K562 (cell line): ENCODE results near the gene SLC16A5. TPM values are rescaled to one million over a fixed set of nuclear protein-coding genes. Genes with fewer than 3 reads are reported as not detected.

Experiments
- CSDE1 ChIP-seq, 2 experiments: fragments of 450-650 bp; IDR thresholded peaks; 2 replicates each; pipeline ENCODE4 v1.6.1; 2016; ENCODE audit warnings: mild to moderate bottlenecking in 1 of 2
- GATA2 ChIP-seq: sonication (generic); formaldehyde crosslinking; IDR thresholded peaks from 2 replicates; pipeline ENCODE4 v1.4.0; 2020; ENCODE audit warnings: mild to moderate bottlenecking, missing genetic modification reagents
- KDM1A ChIP-seq, 2 experiments: fragments of 450-650 bp; IDR thresholded peaks; 2 replicates each; pipeline ENCODE4 v1.6.1; 2016; ENCODE audit warnings: mild to moderate bottlenecking in 2 of 2
- MIER1 ChIP-seq: fragments of 450-650 bp; IDR thresholded peaks from 2 replicates; pipeline ENCODE4 v1.6.1; 2016; ENCODE audit warnings: antibody characterized with exemption, mild to moderate bottlenecking, low read depth
- NCOA4 ChIP-seq: fragments of 450-650 bp; IDR thresholded peaks from 2 replicates; pipeline ENCODE4 v1.6.1; 2018; ENCODE audit warnings: mild to moderate bottlenecking; ENCODE audit not compliant: partially characterized antibody
- PATZ1 ChIP-seq: fragments of 250-450 bp; sonication (Bioruptor Pico); IDR thresholded peaks from 2 replicates; pipeline ENCODE4 v1.5.0; 2020; ENCODE audit warnings: mild to moderate bottlenecking, borderline replicate concordance
- RAD51 ChIP-seq: fragments of 450-650 bp; IDR thresholded peaks from 2 replicates; pipeline ENCODE4 v1.7.1; 2016; ENCODE audit warnings: low read depth, mild to moderate bottlenecking, borderline replicate concordance
- RBM39 ChIP-seq: fragments of 200-400 bp; formaldehyde crosslinking; optimal IDR thresholded peaks from 2 replicates; pipeline ENCODE3; 2018; ENCODE audit warnings: low read depth, low read length
- RNF219 ChIP-seq: fragments of 250-450 bp; sonication (Bioruptor Pico); IDR thresholded peaks from 2 replicates; pipeline ENCODE4 v1.5.0; 2022; ENCODE audit warnings: mild to moderate bottlenecking
- SETDB1 ChIP-seq: IDR thresholded peaks from one replicate; pipeline ENCODE4 v1.6.1; 2012; ENCODE audit warnings: low read length, control low read depth, inconsistent platforms
- SIN3A ChIP-seq, 2 experiments: fragments of 150-350 bp in 1 of 2; IDR thresholded peaks; 2 replicates each; pipeline ENCODE4 v1.6.1; 2011 to 2016; ENCODE audit warnings: borderline replicate concordance in 2 of 2, low read depth in 2 of 2, low read length in 2 of 2, mild to moderate bottlenecking in 2 of 2, moderate library complexity in 2 of 2; ENCODE audit not compliant: control insufficient read depth in 1 of 2
- SRF ChIP-seq, 2 experiments: fragments of 250-450, 450-650 bp in 1 of 2; sonication (Bioruptor Pico) in 1 of 2; sonication (generic) in 1 of 2; formaldehyde crosslinking; IDR thresholded peaks; 2 replicates each; pipeline versions ENCODE4 v1.5.0 to v1.5.1; 2020 to 2022; ENCODE audit warnings: mild to moderate bottlenecking in 1 of 2, missing genetic modification reagents in 1 of 2
- TRIM28 ChIP-seq: fragments of 450-650 bp; IDR thresholded peaks from 2 replicates; pipeline ENCODE4 v1.6.1; 2017
- UBTF ChIP-seq, 2 experiments: IDR thresholded peaks; 2 replicates each; pipeline ENCODE4 v1.6.1; 2012; ENCODE audit warnings: improper control_type of control experiment in 2 of 2, low read depth in 2 of 2, low read length in 2 of 2, borderline replicate concordance in 1 of 2
- ZBTB5 ChIP-seq: fragments of 450-650 bp; IDR thresholded peaks from 2 replicates; pipeline ENCODE4 v1.6.1; 2017; ENCODE audit warnings: antibody characterized with exemption
- ZNF12 ChIP-seq: sonication (generic); formaldehyde crosslinking; IDR thresholded peaks from 2 replicates; pipeline ENCODE4 v1.4.0; 2020; ENCODE audit warnings: mild to moderate bottlenecking, missing genetic modification reagents
- ZNF165 ChIP-seq: fragments of 250-450 bp; sonication (Bioruptor Pico); IDR thresholded peaks from 2 replicates; pipeline ENCODE4 v1.4.0; 2020; ENCODE audit warnings: borderline replicate concordance
- ZNF174 ChIP-seq: fragments of 250-450 bp; sonication (Bioruptor Pico); IDR thresholded peaks from 2 replicates; pipeline ENCODE4 v1.4.0; 2020; ENCODE audit warnings: mild to moderate bottlenecking
- ZNF780A ChIP-seq: fragments of 250-450 bp; sonication (Bioruptor Pico); IDR thresholded peaks from 2 replicates; pipeline ENCODE4 v1.5.0; 2021; ENCODE audit warnings: mild to moderate bottlenecking
- polyA plus RNA-seq, 8 experiments: library from polyadenylated mRNA; depleted of rRNA in 4 of 8; stranded (reverse) in 5 of 8; unstranded in 3 of 8; fragments of >200 nt; fragmentation: Nextera tagmentation in 2 of 8; fragmentation: Illumina TruSeq in 1 of 8; extraction: Ambion mirVana in 2 of 8; extraction: Trizol in 1 of 8; gene quantifications; 2 replicates each; pipeline versions ENCODE4 v1.2.1 to v1.2.3, GENCODE V29; 2011 to 2014; ENCODE audit warnings: inconsistent platforms in 1 of 8, missing spikeins in 1 of 8
- total RNA-seq, 7 experiments: library from RNA; depleted of rRNA in 6 of 7; stranded (reverse); fragments of >200 nt in 6 of 7; fragmentation: Illumina TruSeq in 2 of 7; extraction: Trizol in 2 of 7; gene quantifications; 2 replicates each; pipeline versions ENCODE4 v1.2.1 to v1.2.3, GENCODE V29; 2011 to 2021; ENCODE audit warnings: low replicate concordance in 1 of 7

Gene SLC16A5
- total and polyA plus RNA-seq, 9 of the 15 experiments (the other 6 are each of a cell fraction or from before 2014, with no cell fraction given) = 0.06 to 2.6 (median 0.91) TPM

GRCh38 chr17:75087558-75088453 is at the start of gene SLC16A5 (continued):
- TF ChIP-seq SRF (CRISPR knock-in tag; IDR thresholded peaks at IDR 0.05) (peak in 1 of 2 experiments; percentile 55; a peak in 1 of 4 replicates), ZNF780A (no peak), MIER1 (no peak), SETDB1 (no peak), TRIM28 (no peak; the same call in 1 of the 2 replicates), UBTF (IDR thresholded peaks at IDR 0.05; ENCODE audit: borderline replicate concordance in 1 of 2, low read depth in 2 of 2, low read length in 2 of 2) (0 out of 4 replicates have a peak, but pooled peaks of 1 of the 2 experiments have one; percentile 2), ZNF174 (CRISPR knock-in tag) (no peak), NCOA4 (no peak), KDM1A (IDR thresholded peaks at IDR 0.05) (no peak), RNF219 (CRISPR knock-in tag) (no peak), ZNF12 (no peak), RBM39 (no peak), GATA2 (CRISPR knock-in tag) (no peak), RAD51 (no peak), SIN3A (IDR thresholded peaks at IDR 0.05; ENCODE audit: borderline replicate concordance in 2 of 2, control insufficient read depth in 1 of 2, low read depth in 2 of 2, low read length in 2 of 2) (peak in 1 of 2 experiments; percentile 15; a peak in 1 of 4 replicates), ZNF165 (CRISPR knock-in tag) (no peak), ZBTB5 (no peak), PATZ1 (CRISPR knock-in tag) (no peak), CSDE1 (IDR thresholded peaks at IDR 0.05) (no peak)
